Activated CD4-positive, CD25-positive, alpha-beta regulatory T cell treated with anti-CD3 and anti-CD28 coated beads, Interleukin-2, amount 50 U/mL, for 24 hours (primary cell): Measurements from ENCODE around the gene ANKH.

Source experiments
- ATAC-seq, 2 donors: fragments of 150-1000 bp; cut with Tn5 transposase; one replicate each; pipeline ENCODE4 v1.10.0; 2021; ENCODE audit warnings: mild to moderate bottlenecking in 1 of 2, moderate library complexity in 1 of 2

Gene ANKH

GRCh38 chr5:14678773-14679334 is 192.7 kb downstream of the ANKH start:
- peak; percentile 52 to 54 for ATAC-seq

- ATAC-seq, result peak; percentile 57 to 62
These were observed 195.3 kb downstream of the ANKH start for GRCh38 chr5:14676320-14676719.

GRCh38 chr5:14675865-14676300 is 195.7 kb downstream of the ANKH start:
- ATAC-seq, result peak; percentile 12 to 24

GRCh38 chr5:14674983-14675854 is 196.4 kb downstream of the ANKH start:
- peak; percentile 5 to 15 for ATAC-seq

- no peak for ATAC-seq
These were observed 198.1 kb downstream of the ANKH start for GRCh38 chr5:14673443-14673842.

- no peak for ATAC-seq
These were observed 198.8 kb downstream of the ANKH start for GRCh38 chr5:14672484-14673394.

GRCh38 chr5:14672082-14672481 is 199.5 kb downstream of the ANKH start:
- no peak for ATAC-seq

- ATAC-seq, result peak; percentile 22 to 31
These were observed 200.2 kb downstream of the ANKH start for GRCh38 chr5:14671414-14671813.

GRCh38 chr5:14669975-14670374 is 201.6 kb downstream of the ANKH start:
- peak in 1 of 2 donors; percentile 28 for ATAC-seq

- ATAC-seq, result no peak
These were observed 202.2 kb downstream of the ANKH start for GRCh38 chr5:14669415-14669814.

GRCh38 chr5:14668181-14668591 is 203.4 kb downstream of the ANKH start:
- no peak for ATAC-seq

- no peak for ATAC-seq
These were observed 203.8 kb downstream of the ANKH start for GRCh38 chr5:14667770-14668169.

GRCh38 chr5:14667290-14667689 is 204.3 kb downstream of the ANKH start:
- no peak for ATAC-seq

GRCh38 chr5:14666357-14666756 is 205.2 kb downstream of the ANKH start:
- ATAC-seq, result no peak

GRCh38 chr5:14665949-14666348 is 205.6 kb downstream of the ANKH start:
- ATAC-seq, result peak; percentile 45 to 61

GRCh38 chr5:14665101-14665822 is 206.3 kb downstream of the ANKH start:
- ATAC-seq, result no peak

- ATAC-seq, result peak; percentile 75
These were observed 207.1 kb downstream of the ANKH start, which contains the start of gene OTULIN for GRCh38 chr5:14664270-14665100. Gene OTULIN (plus strand): TSS chr5:14664718. CDS start chr5:14664826, 108 bp downstream.

- ATAC-seq, result peak in 1 of 2 donors; percentile 5
These were observed 207.8 kb downstream of the ANKH start for GRCh38 chr5:14663734-14664269.

GRCh38 chr5:14662721-14663260 is 208.8 kb downstream of the ANKH start:
- ATAC-seq, result no peak

GRCh38 chr5:14660833-14661232 is 210.7 kb downstream of the ANKH start:
- no peak for ATAC-seq
